Stimulated activated naive CD4-positive, alpha-beta T cell treated with Interleukin-2 at 50 U/mL for 16 hours (primary cell): Measurements from ENCODE around the gene PDLIM5.
"Not testable (repeated sequence)": the region's sequence is repeated elsewhere in the genome, so short reads cannot be mapped to it uniquely, and the experiment has no call there.

Experiments
- DNase-seq: peaks from one replicate; lab custom pipeline; 2025; lab: John Stamatoyannopoulos, UW

The PDLIM5 gene

GRCh38 chr4:94595880-94596483, 144.2 kb downstream of the PDLIM5 start:
- DNase-seq = no peak

- no peak for DNase-seq
These were observed 147.0 kb downstream of the PDLIM5 start for GRCh38 chr4:94598758-94599157.

- DNase-seq = no peak
These were observed 151.5 kb downstream of the PDLIM5 start for GRCh38 chr4:94603170-94603747.

- DNase-seq = no peak
These were observed 153.6 kb downstream of the PDLIM5 start for GRCh38 chr4:94605241-94605805.

- no peak for DNase-seq
These were observed 158.4 kb downstream of the PDLIM5 start for GRCh38 chr4:94610145-94610544.

- no peak for DNase-seq
These were observed 161.5 kb downstream of the PDLIM5 start for GRCh38 chr4:94613248-94613647.

- no peak for DNase-seq
These were observed 163.7 kb downstream of the PDLIM5 start for GRCh38 chr4:94615451-94615850.

GRCh38 chr4:94621491-94622080, 169.8 kb downstream of the PDLIM5 start:
- no peak for DNase-seq

- no peak for DNase-seq
These were observed 171.6 kb downstream of the PDLIM5 start for GRCh38 chr4:94623126-94623911.

- no peak for DNase-seq
These were observed 175.2 kb downstream of the PDLIM5 start for GRCh38 chr4:94626942-94627341.

- not testable (repeated sequence) for DNase-seq
These were observed 177.3 kb downstream of the PDLIM5 start for GRCh38 chr4:94629058-94629457.

GRCh38 chr4:94629837-94630236, 178.1 kb downstream of the PDLIM5 start:
- no peak for DNase-seq

- no peak for DNase-seq
These were observed 182.5 kb downstream of the PDLIM5 start for GRCh38 chr4:94634271-94634670.

- no peak for DNase-seq
These were observed 183.4 kb downstream of the PDLIM5 start for GRCh38 chr4:94635177-94635576.

- DNase-seq = no peak
These were observed 184.3 kb downstream of the PDLIM5 start for GRCh38 chr4:94636004-94636403.

GRCh38 chr4:94639298-94639697, 187.6 kb downstream of the PDLIM5 start:
- no peak for DNase-seq

GRCh38 chr4:94640151-94640550, 188.4 kb downstream of the PDLIM5 start:
- DNase-seq = no peak

- no peak for DNase-seq
These were observed 190.2 kb downstream of the PDLIM5 start for GRCh38 chr4:94641702-94642560.

- DNase-seq = no peak
These were observed 190.8 kb downstream of the PDLIM5 start for GRCh38 chr4:94642561-94642866.

- no peak for DNase-seq
These were observed 197.0 kb downstream of the PDLIM5 start for GRCh38 chr4:94648699-94649098.

GRCh38 chr4:94649381-94650133, 197.8 kb downstream of the PDLIM5 start:
- no peak for DNase-seq
